ENCODE results near the gene RNASEH2B. TPM values are rescaled to one million over a fixed set of nuclear protein-coding genes. Genes with fewer than 3 reads are reported as not detected.

RNASEH2B gene
- total RNA-seq, 1 experiment from 2014 or later, result 80.7 TPM

GRCh38 chr13:50907781-50908180 lies 1.8 kb upstream of the RNASEH2B start:
- H3K27ac ChIP-seq (ENCODE audit: low read depth, low read length, poor library complexity, severe bottlenecking), result no peak overlapping the region
- H3K4me1 ChIP-seq (ENCODE audit: insufficient read depth, low read length, poor library complexity, severe bottlenecking), result peaks cover 9% of the 10 kb centered on the region
- intact Hi-C loops (cut with micrococcal nuclease; ENCODE audit: unreplicated experiment), result no loop called here
- ChIA-PET CTCF (no interaction called here), POLR2A (ENCODE audit: low non-redundant PET) (no interaction called here)
- no peak for TF ChIP-seq EZH2 (IDR thresholded peaks at IDR 0.05; ENCODE audit: borderline replicate concordance, low read depth, low read length, poor library complexity, severe bottlenecking)
- TF ChIP-seq CTCF (conservative IDR thresholded peaks at IDR 0.05; ENCODE audit: low read depth, low read length), result no peak
- no peaks in the 10 kb centered on the region for H3K36me3 ChIP-seq (ENCODE audit: insufficient read depth, low read length, poor library complexity, severe bottlenecking)
- no peaks in the 10 kb centered on the region for H3K27me3 ChIP-seq (replicated peaks; ENCODE audit: insufficient read depth, low read depth, low read length, poor library complexity)
- H3K9me3 ChIP-seq (ENCODE audit: low read depth, low read length, poor library complexity, severe bottlenecking), result no peaks in the 10 kb centered on the region
- BruUV-seq (replicated peaks), result no TSS peak
- DNase-seq (ENCODE audit: low spot score), result no peak
- no peak overlapping the region for H3K4me3 ChIP-seq (ENCODE audit: low read depth, low read length, poor library complexity, severe bottlenecking)

GRCh38 chr13:50908371-50908770 lies 1.2 kb upstream of the RNASEH2B start:
- TF ChIP-seq EZH2 (IDR thresholded peaks at IDR 0.05; ENCODE audit: borderline replicate concordance, low read depth, low read length, poor library complexity, severe bottlenecking) (no peak), CTCF (conservative IDR thresholded peaks at IDR 0.05; ENCODE audit: low read depth, low read length) (no peak)
- no TSS peak for BruUV-seq (replicated peaks)
- Histone ChIP-seq H3K4me3 (ENCODE audit: low read depth, low read length, poor library complexity, severe bottlenecking) (no peak overlapping the region), H3K4me1 (ENCODE audit: insufficient read depth, low read length, poor library complexity, severe bottlenecking) (peaks cover 9% of the 10 kb centered on the region), H3K27ac (ENCODE audit: low read depth, low read length, poor library complexity, severe bottlenecking) (no peak overlapping the region), H3K36me3 (ENCODE audit: insufficient read depth, low read length, poor library complexity, severe bottlenecking) (no peaks in the 10 kb centered on the region), H3K27me3 (replicated peaks; ENCODE audit: insufficient read depth, low read depth, low read length, poor library complexity) (no peaks in the 10 kb centered on the region), H3K9me3 (ENCODE audit: low read depth, low read length, poor library complexity, severe bottlenecking) (no peaks in the 10 kb centered on the region)
- DNase-seq (ENCODE audit: low spot score), result no peak
- intact Hi-C loops (cut with micrococcal nuclease; ENCODE audit: unreplicated experiment), result no loop called here
- CTCF ChIA-PET, result no interaction called here
- POLR2A ChIA-PET (ENCODE audit: low non-redundant PET), result no interaction called here

GRCh38 chr13:50910485-50910805 lies 854 bp downstream of the RNASEH2B start:
- H3K27me3 ChIP-seq (replicated peaks; ENCODE audit: insufficient read depth, low read depth, low read length, poor library complexity), result no peaks in the 10 kb centered on the region
- H3K4me3 ChIP-seq (ENCODE audit: low read depth, low read length, poor library complexity, severe bottlenecking), result peak overlapping the region; percentile 70
- POLR2A ChIA-PET (ENCODE audit: low non-redundant PET), result no interaction called here
- no peak for TF ChIP-seq CTCF (conservative IDR thresholded peaks at IDR 0.05; ENCODE audit: low read depth, low read length)
- no peak for TF ChIP-seq EZH2 (IDR thresholded peaks at IDR 0.05; ENCODE audit: borderline replicate concordance, low read depth, low read length, poor library complexity, severe bottlenecking)
- no peaks in the 10 kb centered on the region for H3K9me3 ChIP-seq (ENCODE audit: low read depth, low read length, poor library complexity, severe bottlenecking)
- H3K36me3 ChIP-seq (ENCODE audit: insufficient read depth, low read length, poor library complexity, severe bottlenecking), result no peaks in the 10 kb centered on the region
- peak overlapping the region; percentile 96 for H3K27ac ChIP-seq (ENCODE audit: low read depth, low read length, poor library complexity, severe bottlenecking)
- no TSS peak for BruUV-seq (replicated peaks)
- intact Hi-C loops (cut with micrococcal nuclease; ENCODE audit: unreplicated experiment), result loop anchor here (5.0 kb wide), 4 partner anchors 103 to 933 kb away; no protein-coding TSS in a partner anchor
- CTCF ChIA-PET, result no interaction called here
- DNase-seq (ENCODE audit: low spot score), result no peak
- H3K4me1 ChIP-seq (ENCODE audit: insufficient read depth, low read length, poor library complexity, severe bottlenecking), result peaks cover 9% of the 10 kb centered on the region
